Smooth muscle cell (in vitro differentiated cells): ENCODE results near the gene NLRP5. TPM values are rescaled to one million over a fixed set of nuclear protein-coding genes. Genes with fewer than 3 reads are reported as not detected.
A peak's percentile ranks its signal among the peaks of the same experiment; 100 is the strongest.

ENCODE experiments used
- DNase-seq: peaks from one replicate; lab custom pipeline; 2025; ENCODE audit not compliant: unreplicated experiment; lab: John Stamatoyannopoulos, UW
- H2AFZ ChIP-seq: fragments of 200-600 bp; sonication (generic); 2 replicates; pipeline ENCODE4 v1.6.0; 2016; ENCODE audit warnings: antibody characterized with exemption, low read depth, mild to moderate bottlenecking
- H3F3A ChIP-seq: fragments of 200-600 bp; sonication (generic); 2 replicates; pipeline ENCODE4 v1.6.0; 2017; ENCODE audit warnings: antibody characterized with exemption, low read depth
- H3K27ac ChIP-seq: fragments of 200-600 bp; sonication (generic); 2 replicates; pipeline ENCODE4 v1.5.1; 2016; ENCODE audit warnings: low read depth, mild to moderate bottlenecking
- H3K27me3 ChIP-seq: fragments of 200-600 bp; sonication (generic); 2 replicates; pipeline ENCODE4 v1.6.1; 2016; ENCODE audit warnings: low read depth, mild to moderate bottlenecking
- H3K36me3 ChIP-seq: fragments of 200-600 bp; sonication (generic); 2 replicates; pipeline ENCODE4 v1.5.1; 2016; ENCODE audit warnings: low read depth
- H3K4me1 ChIP-seq: fragments of 200-600 bp; sonication (generic); 2 replicates; pipeline ENCODE4 v1.5.1; 2016; ENCODE audit warnings: low read depth
- H3K4me2 ChIP-seq: fragments of 200-600 bp; sonication (generic); 2 replicates; pipeline ENCODE4 v1.6.0; 2016; ENCODE audit warnings: mild to moderate bottlenecking
- H3K4me3 ChIP-seq: fragments of 200-600 bp; sonication (generic); 2 replicates; pipeline ENCODE4 v1.5.1; 2016; ENCODE audit warnings: mild to moderate bottlenecking
- H3K79me2 ChIP-seq: fragments of 200-600 bp; sonication (generic); 2 replicates; pipeline ENCODE4 v1.6.0; 2016; ENCODE audit warnings: low read depth, mild to moderate bottlenecking
- H3K9ac ChIP-seq: fragments of 200-600 bp; sonication (generic); 2 replicates; pipeline ENCODE4 v1.6.0; 2016; ENCODE audit warnings: low read depth
- H3K9me3 ChIP-seq: fragments of 200-600 bp; sonication (generic); replicated peaks from 2 replicates; pipeline ENCODE4 v1.5.1; 2016; ENCODE audit warnings: low read depth
- H4K20me1 ChIP-seq: fragments of 200-600 bp; sonication (generic); 2 replicates; pipeline ENCODE4 v1.6.0; 2016; ENCODE audit warnings: low read depth
- CTCF ChIP-seq: fragments of 200-600 bp; sonication (generic); IDR thresholded peaks from 2 replicates; pipeline ENCODE4 v1.5.1; 2017; ENCODE audit warnings: borderline replicate concordance, mild to moderate bottlenecking, antibody characterized with exemption; ENCODE audit not compliant: insufficient read depth, poor library complexity, severe bottlenecking
- WGBS: methylation state at CpG from one replicate; pipeline ENCODE4 v1.1.7; 2016; ENCODE audit warnings: low lambda C conversion rate; 5-methylcytosine and 5-hydroxymethylcytosine counted together
- polyA plus RNA-seq: library from polyadenylated mRNA; unstranded; fragments of >200 nt; fragmentation: Nextera tagmentation; extraction: Ambion mirVana; gene quantifications from 2 replicates; pipeline ENCODE4 v1.2.1, GENCODE V29; 2016
- total RNA-seq: library from RNA; depleted of rRNA; stranded (reverse); fragments of >200 nt; gene quantifications from 2 replicates; pipeline ENCODE4 v1.2.3, GENCODE V29; 2014

NLRP5 gene
- total and polyA plus RNA-seq, 2 experiments from 2014 or later = not detected

- WGBS = 78% methylated on average over 4 of the region's 27 CpGs
- Histone ChIP-seq H3F3A (no peaks in the 10 kb centered on the region), H3K9me3 (no peaks in the 10 kb centered on the region), H3K9ac (no peak overlapping the region), H3K27ac (no peak overlapping the region), H3K36me3 (no peaks in the 10 kb centered on the region), H3K27me3 (no peaks in the 10 kb centered on the region), H4K20me1 (peaks cover 94% of the 10 kb centered on the region), H3K4me3 (no peak overlapping the region), H3K4me2 (no peak overlapping the region), H3K79me2 (peaks cover 85% of the 10 kb centered on the region), H3K4me1 (peaks cover 21% of the 10 kb centered on the region), H2AFZ (no peak overlapping the region)
- DNase-seq = no peak
- no peak for TF ChIP-seq CTCF
Measured at GRCh38 chr19:56107626-56108351, 121.2 kb downstream of the NLRP5 start.

- Histone ChIP-seq H3F3A (no peaks in the 10 kb centered on the region), H3K36me3 (no peaks in the 10 kb centered on the region), H3K4me2 (peak overlapping the region; percentile 62), H4K20me1 (peaks cover 94% of the 10 kb centered on the region), H3K4me3 (no peak overlapping the region), H3K27me3 (no peaks in the 10 kb centered on the region), H3K27ac (no peak overlapping the region), H3K9ac (no peak overlapping the region), H2AFZ (no peak overlapping the region), H3K4me1 (peaks cover 21% of the 10 kb centered on the region), H3K79me2 (peaks cover 89% of the 10 kb centered on the region), H3K9me3 (no peaks in the 10 kb centered on the region)
- DNase-seq = no peak
- no peak for TF ChIP-seq CTCF
- 64% methylated on average over 24 of the region's 24 CpGs for WGBS
Measured at GRCh38 chr19:56108447-56109195, 122.0 kb downstream of the NLRP5 start.

- no peak overlapping the region for H2AFZ ChIP-seq
- peak overlapping the region; percentile 62 for H3K4me2 ChIP-seq
- H3K9ac ChIP-seq = no peak overlapping the region
- no peaks in the 10 kb centered on the region for H3K9me3 ChIP-seq
- peaks cover 100% of the 10 kb centered on the region for H4K20me1 ChIP-seq
- DNase-seq = no peak
- H3F3A ChIP-seq = no peaks in the 10 kb centered on the region
- H3K27ac ChIP-seq = no peak overlapping the region
- H3K36me3 ChIP-seq = no peaks in the 10 kb centered on the region
- TF ChIP-seq CTCF = no peak
- H3K27me3 ChIP-seq = no peaks in the 10 kb centered on the region
- peaks cover 95% of the 10 kb centered on the region for H3K79me2 ChIP-seq
- WGBS = 72% methylated on average over 13 of the region's 13 CpGs
- H3K4me1 ChIP-seq = peaks cover 21% of the 10 kb centered on the region
- H3K4me3 ChIP-seq = no peak overlapping the region
Measured at GRCh38 chr19:56109226-56109625, 122.7 kb downstream of the NLRP5 start.
